Stimulated activated CD8-positive, alpha-beta memory T cell treated with anti-CD3 and anti-CD28 coated beads, Interleukin-12 subunit alpha, Interleukin-12 subunit beta, amount 100 ng/mL, for 24 hours (primary cell): Measurements from ENCODE around the gene JUNB.

Experiments used
- DNase-seq: peaks from one replicate; pipeline ENCODE4 v3.0.0-alpha.2; 2020; ENCODE audit errors: extremely low read depth

JUNB gene

DNA sequence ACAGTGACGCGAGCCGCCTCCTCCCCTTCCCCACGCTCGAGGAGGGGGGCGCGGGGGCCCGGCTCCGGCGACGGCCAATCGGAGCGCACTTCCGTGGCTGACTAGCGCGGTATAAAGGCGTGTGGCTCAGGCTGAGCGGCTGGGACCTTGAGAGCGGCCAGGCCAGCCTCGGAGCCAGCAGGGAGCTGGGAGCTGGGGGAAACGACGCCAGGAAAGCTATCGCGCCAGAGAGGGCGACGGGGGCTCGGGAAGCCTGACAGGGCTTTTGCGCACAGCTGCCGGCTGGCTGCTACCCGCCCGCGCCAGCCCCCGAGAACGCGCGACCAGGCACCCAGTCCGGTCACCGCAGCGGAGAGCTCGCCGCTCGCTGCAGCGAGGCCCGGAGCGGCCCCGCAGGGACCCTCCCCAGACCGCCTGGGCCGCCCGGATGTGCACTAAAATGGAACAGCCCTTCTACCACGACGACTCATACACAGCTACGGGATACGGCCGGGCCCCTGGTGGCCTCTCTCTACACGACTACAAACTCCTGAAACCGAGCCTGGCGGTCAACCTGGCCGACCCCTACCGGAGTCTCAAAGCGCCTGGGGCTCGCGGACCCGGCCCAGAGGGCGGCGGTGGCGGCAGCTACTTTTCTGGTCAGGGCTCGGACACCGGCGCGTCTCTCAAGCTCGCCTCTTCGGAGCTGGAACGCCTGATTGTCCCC is at the start of gene JUNB:
Gene JUNB (plus strand): TSS at position 142 of the 706 bp plus-strand sequence. CDS start 286 bp downstream, at position 428.
- peak; percentile 92 for DNase-seq

DNA sequence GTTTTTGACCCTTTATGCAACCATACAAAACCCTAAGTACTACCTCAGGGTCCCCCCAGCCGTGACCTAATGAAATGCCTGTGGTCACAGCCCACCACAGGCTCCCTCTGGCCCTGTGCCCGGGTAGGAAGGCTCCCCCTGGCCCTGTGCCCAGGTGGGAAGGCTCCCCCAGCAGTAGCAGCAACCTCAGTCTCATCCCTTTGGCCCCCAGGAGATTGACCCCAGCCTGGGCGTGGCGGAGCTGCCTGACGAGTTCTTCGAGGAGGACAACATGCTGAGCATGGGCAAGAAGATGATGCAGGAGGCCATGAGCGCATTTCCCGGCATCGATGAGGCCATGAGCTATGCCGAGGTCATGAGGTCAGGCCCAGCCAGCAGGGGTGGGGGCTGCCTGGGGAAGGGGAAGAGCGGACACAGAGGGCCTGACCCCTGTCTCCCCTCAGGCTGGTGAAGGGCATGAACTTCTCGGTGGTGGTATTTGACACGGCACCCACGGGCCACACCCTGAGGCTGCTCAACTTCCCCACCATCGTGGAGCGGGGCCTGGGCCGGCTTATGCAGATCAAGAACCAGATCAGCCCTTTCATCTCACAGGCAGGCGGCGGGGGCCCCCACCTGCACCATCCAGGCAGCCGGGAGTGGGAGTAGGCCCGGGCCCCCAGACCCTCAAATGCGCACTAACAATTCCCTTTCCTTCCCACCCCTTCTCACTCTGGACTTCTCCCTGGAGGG is 46.0 kb upstream of the JUNB start:
- no peak for DNase-seq

DNA sequence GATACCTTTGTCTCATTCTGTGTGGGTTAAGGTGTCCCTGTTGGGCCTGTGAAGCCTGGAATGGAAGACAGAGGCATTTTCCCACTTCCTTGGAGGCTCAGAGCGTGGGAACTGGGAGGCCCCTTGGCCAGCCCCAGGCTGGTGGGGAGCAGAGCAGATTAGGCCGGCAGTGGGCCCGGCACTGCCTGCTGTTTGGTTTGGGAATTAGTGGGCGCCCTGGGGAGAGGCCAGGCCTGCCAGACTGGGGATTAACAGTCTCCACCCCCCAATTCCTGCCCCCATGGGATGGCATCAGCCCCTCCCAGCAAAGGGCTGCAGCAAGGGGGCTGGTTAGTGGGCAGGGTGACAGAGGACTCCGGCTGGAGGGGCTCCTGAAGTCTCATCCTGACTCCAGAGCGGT is 42.8 kb upstream of the JUNB start:
- no peak for DNase-seq

DNA sequence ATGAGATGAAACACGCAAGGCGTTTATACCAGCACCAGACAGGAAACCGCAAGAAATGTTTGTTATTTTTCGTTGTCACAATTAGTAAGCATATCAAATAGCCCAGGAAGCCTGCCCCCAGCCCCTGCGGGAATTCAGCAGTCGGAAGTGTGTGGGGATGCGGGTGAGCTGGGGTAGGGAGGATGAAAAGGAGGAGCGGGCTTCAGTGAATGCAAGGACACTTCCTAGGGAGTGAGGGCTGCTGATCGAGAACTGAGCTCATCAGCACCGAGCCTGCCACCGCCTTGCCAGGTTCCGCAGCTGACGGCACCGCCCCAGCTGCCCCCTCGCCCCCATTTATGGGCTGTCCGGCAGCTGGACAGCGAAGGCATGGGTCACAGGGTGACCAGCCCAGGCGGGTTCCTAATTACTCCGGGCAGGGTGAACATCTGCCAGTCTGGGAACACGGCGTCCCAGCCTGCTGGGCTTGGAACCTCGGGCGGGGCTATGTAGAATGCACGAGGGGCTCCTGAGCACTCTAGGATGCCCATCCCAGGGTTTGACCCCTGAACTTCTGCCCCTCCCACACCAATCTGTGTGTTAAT is 41.3 kb upstream of the JUNB start:
- DNase-seq = no peak

DNA sequence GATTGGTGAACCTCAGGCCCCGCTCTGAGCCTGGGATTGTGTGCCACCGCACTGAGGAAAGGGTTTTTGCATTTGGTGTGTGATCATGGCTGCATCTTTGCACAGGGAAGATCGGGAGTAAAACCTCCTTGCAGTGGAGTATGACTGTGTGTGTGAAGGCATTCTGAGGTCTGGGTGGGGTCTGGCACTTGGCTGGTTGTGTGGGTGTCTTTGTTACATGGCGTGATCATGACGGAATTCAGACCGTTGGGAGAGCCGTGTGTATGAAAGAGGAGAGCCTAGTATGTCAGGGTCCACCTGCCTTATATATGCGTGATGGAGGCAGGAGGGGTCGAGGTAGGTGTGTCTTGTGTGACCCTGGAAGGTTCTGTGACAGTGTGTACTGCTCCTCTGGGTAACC is 40.4 kb upstream of the JUNB start:
- DNase-seq = no peak

DNA sequence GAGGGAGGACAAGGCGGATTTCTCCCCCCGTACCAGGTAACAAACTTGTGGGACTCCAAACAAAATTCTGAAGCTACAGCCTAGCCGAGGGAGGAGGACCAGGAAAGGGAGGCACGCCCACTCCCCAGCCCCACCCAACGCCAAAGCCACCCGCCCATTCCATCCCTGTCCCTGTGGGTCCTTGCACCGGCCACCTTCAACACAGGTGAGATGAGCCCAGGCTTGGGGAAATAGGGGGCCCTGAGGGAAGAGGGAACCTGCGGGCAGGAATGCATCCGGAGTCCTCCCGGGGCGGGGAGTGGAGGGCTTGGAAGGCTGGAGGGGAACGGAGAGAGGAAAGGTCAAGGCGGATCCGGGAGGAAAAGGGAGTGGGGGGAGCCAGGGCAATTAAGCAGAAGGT is 39.7 kb upstream of the JUNB start, which contains the start of gene BEST2:
Gene BEST2 (plus strand): TSS at position 157 of the 400 bp plus-strand sequence. CDS start 802 bp downstream, outside the sequence.
- no peak for DNase-seq

DNA sequence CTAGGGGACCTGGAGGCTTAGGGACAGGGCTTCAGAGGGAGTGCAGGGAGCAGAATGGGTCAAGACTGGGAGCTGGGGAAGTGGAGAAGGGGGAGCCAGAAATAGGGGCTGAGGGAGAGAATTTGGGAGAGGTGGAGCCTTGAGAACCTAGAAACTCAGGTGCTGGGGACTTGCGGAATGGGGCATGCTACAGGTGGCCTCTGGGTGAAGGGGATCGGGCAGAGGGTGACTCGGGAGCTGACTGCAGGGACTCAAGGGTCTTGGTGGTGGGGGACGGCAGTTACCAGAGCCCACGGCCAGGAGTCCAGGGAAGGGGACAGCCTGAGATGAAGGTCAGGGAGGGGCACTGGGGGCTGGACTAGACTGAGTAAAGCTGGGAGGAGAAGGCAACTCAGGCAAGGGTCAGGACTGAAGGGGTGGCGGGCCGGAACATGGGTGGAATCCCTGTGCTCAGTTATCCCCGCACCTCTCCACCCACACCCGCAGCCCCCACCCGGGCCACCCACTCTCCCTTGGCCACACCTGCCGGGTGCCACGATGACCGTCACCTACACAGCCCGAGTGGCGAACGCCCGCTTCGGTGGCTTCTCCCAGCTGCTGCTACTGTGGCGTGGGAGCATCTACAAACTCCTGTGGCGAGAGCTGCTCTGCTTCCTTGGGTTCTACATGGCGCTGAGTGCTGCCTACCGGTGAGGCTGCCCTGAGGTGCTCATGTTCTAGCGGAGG is 39.1 kb upstream of the JUNB start:
- no peak for DNase-seq

DNA sequence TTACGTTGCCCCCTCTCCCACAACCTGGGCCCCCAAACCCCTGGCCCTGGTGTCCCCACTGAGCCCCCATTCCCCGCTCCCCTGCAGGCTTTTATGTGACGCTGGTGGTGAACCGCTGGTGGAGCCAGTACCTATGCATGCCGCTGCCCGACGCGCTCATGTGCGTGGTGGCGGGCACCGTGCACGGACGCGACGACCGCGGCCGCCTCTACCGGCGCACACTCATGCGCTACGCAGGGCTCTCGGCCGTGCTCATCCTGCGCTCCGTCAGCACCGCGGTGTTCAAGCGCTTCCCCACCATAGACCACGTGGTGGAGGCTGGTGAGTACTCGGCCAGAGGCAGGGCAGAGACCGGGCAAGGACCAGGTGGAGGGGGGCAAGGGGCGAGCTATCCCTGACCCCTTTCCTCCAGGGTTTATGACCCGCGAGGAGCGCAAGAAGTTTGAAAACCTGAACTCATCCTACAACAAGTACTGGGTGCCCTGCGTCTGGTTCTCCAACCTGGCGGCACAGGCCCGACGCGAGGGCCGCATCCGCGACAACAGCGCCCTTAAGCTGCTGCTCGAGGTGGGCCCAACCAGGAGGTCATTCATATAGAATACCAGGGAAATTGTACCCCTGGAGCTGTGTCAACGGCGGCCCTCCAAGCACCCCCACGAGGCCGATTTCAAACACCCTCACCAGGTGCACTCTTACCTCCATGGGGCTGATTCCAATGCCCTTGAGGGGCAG is 36.7 kb upstream of the JUNB start:
- no peak for DNase-seq

DNA sequence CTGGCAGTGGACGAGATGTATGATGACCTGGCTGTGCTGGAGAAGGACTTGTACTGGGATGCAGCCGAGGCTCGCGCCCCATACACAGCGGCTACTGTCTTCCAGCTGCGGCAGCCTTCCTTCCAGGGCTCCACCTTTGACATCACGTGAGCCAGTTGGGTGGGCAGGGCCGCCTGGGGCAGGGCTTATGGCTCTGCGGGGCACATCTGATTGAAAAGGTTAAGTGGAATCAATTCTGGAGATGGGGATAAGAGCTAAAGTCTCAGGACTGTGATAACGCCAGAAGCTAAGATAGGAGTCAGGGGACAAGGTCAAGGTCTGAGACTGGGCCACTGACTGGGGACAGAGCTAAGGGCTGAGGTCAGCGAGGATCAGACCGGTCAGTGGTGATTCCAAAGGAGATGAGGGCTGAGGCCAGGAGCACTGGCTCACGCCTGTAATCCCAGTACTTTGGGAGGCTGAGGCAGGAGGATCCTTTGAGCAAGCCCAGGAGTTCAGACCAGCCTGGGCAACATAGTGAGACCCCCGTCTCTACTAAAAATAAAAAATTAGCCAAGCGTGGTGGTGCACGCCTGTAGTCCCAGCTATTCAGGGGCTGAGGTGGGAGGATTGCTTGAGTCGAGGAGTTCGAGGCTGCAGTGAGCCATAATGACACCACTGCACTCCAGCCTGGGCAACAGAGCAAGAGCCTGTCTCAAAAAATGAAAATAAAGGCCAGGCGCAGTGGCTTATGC is 35.0 kb upstream of the JUNB start:
- no peak for DNase-seq

DNA sequence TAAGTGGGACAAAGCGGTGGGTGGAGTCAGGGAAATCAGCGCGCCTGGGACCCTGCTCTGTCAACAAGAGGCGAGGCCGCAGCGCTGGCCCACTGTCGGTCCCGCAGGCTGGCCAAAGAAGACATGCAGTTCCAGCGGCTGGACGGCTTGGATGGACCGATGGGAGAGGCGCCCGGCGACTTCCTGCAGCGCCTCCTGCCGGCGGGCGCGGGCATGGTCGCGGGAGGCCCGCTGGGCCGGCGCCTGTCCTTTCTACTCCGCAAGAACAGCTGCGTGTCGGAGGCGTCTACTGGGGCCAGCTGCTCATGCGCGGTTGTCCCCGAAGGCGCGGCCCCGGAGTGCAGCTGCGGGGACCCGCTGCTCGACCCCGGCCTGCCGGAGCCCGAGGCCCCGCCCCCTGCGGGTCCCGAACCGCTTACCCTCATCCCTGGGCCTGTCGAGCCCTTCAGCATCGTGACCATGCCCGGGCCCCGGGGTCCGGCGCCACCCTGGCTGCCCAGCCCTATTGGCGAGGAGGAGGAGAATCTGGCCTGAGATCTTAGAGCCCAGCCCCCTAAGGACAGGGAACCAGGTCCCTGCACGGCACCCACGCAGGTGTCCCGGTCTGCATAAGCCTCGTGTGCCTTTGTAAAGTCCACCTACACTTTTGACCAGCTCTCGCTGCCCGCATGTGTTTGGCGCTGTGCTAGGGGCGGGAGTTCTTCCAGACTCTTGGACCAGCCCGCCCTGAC is 33.6 kb upstream of the JUNB start:
- no peak for DNase-seq

DNA sequence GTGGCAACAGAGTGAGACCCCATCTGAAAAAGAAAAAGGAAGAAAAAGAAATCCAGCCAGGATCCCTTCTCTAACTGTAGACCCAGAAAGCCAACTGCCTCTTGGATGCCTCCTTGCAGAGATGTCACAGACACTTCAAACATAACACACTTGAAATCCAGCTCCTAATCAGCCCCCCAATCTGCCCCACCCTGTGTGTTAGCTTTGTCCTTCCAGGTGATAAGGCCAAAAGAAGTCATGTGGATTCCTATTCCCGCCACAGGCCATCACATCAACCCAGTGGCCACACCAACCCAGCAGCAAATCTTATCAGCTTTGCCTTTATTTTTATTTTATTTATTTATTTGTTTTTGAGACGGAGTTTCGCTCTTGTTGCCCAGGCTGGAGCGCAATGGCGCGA is 31.6 kb upstream of the JUNB start:
- DNase-seq = no peak

DNA sequence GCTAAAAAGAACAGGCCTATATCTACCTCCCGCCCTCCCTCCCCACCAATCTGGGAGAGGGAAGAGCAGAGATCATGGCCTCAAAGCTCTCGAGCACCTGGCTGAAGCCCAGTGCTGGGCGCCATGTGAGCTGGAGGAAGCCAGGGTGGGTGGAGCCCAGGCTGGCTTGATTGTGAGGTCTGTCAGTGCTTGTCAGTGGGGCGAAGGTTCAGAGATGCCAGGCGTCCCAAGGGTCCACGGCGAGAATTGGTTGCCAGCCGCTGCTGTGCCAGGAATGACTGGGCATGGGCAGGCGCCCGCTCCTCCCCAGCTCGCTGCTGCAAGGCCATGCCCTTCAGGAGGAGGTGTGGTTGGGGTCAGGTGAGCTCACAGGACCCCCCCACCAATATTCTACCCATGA is 28.2 kb upstream of the JUNB start:
- no peak for DNase-seq

DNA sequence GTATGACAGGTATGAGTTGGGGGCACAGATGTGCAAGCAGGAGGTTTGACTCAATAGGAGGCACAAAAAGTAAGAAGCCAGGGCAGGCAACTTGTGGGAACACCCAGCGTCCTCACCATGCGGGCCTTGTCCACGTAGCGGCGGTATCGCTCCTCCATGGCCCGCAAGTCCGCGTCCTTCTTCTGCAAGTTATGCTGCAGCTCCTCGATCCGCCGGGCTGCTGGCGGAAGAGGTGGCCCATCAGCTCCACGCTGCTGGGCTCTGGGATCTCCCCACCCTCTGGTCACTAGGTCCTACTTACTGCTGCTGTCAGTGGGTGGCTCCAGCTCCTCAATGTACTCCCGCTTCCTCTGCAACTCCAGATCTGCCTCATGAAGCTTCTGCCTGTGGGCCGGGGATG is 26.6 kb upstream of the JUNB start:
- no peak for DNase-seq

DNA sequence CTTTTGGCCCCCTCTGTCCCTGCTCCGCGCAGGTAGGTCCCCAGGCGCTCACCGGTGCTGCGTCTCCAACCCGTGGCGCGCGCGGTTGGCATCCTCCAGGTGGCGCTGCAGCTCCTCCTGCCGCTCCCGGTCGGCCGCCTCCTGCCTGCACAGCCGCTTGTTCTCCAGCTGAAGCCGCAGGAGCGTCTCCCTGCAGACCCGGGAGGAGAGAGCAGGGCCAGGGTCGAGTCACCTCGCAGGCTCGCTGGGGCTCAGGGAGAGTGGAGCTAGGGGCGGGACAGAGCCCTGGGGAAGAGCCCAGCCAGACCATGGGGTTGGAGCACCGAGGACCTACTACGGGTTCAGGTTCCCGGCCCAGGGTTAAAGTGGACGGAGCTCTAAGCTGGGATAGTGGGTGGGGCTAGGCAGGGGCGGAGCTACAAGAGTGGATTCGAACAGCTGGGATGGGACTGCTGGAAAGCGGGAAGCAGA is 25.2 kb upstream of the JUNB start:
- DNase-seq = no peak

DNA sequence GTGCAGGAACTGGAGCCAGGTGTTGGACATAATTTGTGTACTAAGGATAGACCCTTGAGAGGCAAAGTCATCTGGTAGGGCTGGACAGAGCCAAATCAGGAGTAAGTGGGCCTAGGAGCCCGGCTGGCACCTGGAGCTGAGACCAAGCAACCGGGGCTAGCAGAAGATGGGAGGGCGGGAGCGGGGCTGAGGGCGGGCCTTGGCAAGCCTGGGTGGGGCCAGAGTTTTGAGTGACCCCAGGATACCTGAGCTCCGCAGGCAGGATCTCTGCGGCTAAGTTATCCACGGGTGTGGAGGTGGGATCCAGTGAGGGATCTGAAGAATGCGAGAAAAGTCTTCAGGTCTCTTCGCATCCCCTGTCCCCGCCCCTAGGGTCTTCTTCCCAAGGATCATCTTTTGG is 24.1 kb upstream of the JUNB start:
- DNase-seq = no peak

DNA sequence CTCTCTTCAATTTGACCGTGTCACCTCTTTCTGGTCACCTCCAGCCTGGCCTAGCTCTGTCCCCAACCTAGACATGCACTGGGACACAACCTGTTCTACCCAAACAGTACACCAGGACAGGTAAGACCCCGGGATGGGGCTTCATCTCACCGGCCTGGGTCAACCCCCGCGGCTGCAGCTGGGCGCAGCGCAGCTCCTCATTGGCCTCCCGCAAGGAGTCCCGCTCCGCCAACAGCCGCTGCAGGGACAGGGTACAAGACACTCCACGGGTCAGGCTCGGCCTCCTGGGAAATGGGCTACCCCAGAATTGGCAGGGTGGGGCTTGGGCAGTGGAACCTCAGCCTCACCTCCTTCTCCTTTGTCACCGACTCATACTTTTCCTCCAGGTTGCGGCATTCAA is 23.6 kb upstream of the JUNB start:
- no peak for DNase-seq

DNA sequence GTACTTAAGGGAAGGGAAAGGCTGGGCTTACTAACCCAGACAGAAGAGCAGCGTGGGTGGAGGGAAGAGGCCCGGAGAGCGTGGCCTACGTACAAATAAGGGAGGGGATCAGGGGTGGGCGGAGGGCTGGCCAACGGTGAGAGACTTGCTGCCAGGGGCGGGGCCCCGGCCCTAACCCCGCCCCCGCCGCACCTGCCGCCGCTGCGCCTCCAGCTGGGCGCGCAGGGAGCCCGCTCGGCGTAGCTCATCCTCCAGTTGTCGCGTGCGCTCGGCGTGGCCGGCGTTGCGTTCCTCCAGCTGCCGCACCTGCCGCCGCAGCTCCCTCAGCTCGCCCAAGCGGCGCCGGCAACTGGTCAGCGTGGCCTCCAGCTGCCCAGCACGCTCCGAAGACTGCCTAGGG is 21.6 kb upstream of the JUNB start:
- no peak for DNase-seq

DNA sequence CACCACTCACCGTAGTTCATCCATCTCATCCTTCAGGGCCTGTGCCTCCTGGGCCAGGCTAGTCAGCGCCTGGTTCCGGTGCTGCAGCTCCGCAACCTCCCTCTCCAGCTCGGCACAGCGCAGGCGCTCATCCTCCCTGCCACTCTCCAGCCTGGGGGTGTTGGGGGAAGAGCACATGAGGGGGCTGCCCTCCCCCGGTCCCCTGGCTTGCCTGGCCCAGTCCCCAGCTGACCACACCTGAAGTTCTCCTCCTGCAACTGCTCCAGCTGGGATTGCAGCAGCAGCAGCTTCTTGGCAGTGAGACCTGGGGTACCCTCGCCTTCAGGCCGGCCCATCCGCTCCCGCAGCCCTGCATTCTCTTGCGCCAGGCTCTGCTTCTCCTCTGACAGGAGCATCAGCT is 20.4 kb upstream of the JUNB start:
- no peak for DNase-seq

DNA sequence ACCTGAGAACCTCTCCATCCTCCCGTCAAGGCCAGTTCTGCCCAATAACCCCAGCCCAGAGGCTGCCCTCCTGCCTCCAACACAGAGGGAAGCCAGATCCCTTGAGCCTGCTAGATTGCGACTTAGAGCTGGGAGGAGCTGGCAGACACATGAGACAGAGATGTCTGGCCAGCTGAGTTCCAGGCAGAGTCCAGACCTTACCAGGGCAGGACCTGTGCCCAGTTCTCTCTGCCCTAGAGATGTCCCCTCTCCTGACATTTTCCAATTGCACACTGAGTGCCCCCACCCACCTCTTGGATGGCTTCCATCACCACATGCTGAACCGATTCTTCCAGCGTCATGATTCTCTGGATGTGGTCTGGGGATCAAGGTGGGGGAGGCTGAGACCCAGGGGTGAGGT is 19.0 kb upstream of the JUNB start:
- no peak for DNase-seq

DNA sequence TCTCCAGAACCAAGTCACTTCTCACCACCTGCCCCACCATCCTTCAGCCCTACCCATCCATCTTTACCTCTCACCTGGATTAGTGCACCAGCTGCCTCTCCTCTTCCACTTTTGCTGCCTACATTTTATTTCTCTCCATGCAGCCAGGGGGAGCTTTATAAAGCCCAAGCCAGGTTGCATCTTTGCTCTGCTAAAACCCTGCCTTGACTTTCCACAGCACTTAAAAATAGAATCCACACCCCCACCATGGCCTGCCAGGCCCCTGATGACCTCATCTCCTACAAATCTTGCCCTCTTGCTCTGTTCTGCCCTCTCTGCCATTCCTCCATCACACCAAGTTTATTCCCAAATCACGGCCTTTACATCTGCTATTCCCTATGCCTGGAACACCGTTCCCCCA is 17.7 kb upstream of the JUNB start:
- DNase-seq = no peak
